DND-41 (cell line): ENCODE results near the gene GABARAP.
A peak's percentile ranks its signal among the peaks of the same experiment; 100 is the strongest.

Source experiments
- ATAC-seq: fragments of 200-7000 bp; cut with Tn5 transposase; 3 replicates; pipeline ENCODE4 v1.9.1; 2021; ENCODE audit warnings: low read depth; ENCODE audit not compliant: insufficient read depth
- DNase-seq: peaks from one replicate; pipeline ENCODE4 v3.0.0-alpha.2; 2020
- H2AFZ ChIP-seq: 2 replicates; pipeline ENCODE4 v1.6.0; 2012; ENCODE audit warnings: low read depth, low read length
- H3K27ac ChIP-seq: 2 replicates; pipeline ENCODE4 v1.5.1; 2012; ENCODE audit warnings: low read length, inconsistent platforms
- H3K27me3 ChIP-seq: fragments of 200-600 bp; sonication (generic); 2 replicates; pipeline ENCODE4 v1.6.0; 2012; ENCODE audit warnings: low read length, mild to moderate bottlenecking, inconsistent platforms; ENCODE audit not compliant: insufficient read depth, poor library complexity
- H3K36me3 ChIP-seq: 2 replicates; pipeline ENCODE4 v1.5.1; 2012; ENCODE audit warnings: low read length, inconsistent platforms; ENCODE audit not compliant: insufficient read depth
- H3K4me1 ChIP-seq: 2 replicates; pipeline ENCODE4 v1.5.1; 2012; ENCODE audit warnings: mild to moderate bottlenecking, low read length; ENCODE audit not compliant: insufficient read depth
- H3K4me2 ChIP-seq: 2 replicates; pipeline ENCODE4 v1.6.0; 2012; ENCODE audit warnings: mild to moderate bottlenecking, moderate library complexity, low read length, inconsistent platforms; ENCODE audit not compliant: insufficient read depth
- H3K4me3 ChIP-seq, 2 experiments: fragments of 200-600 bp in 1 of 2; shearing (Covaris generic) in 1 of 2; 2 replicates each; pipeline ENCODE4 v1.5.1; 2012 to 2016; ENCODE audit warnings: inconsistent platforms in 2 of 2, low read length in 2 of 2, mild to moderate bottlenecking in 2 of 2, low read depth in 1 of 2, moderate library complexity in 1 of 2
- H3K79me2 ChIP-seq: 2 replicates; pipeline ENCODE4 v1.6.0; 2012; ENCODE audit warnings: low read length, inconsistent platforms; ENCODE audit not compliant: insufficient read depth
- H3K9ac ChIP-seq: 2 replicates; pipeline ENCODE4 v1.6.0; 2012; ENCODE audit warnings: low read depth, mild to moderate bottlenecking, inconsistent platforms, low read length, moderate library complexity
- H3K9me3 ChIP-seq: 2 replicates; pipeline ENCODE4 v1.5.1; 2012; ENCODE audit warnings: low read length, moderate library complexity, mild to moderate bottlenecking, inconsistent platforms; ENCODE audit not compliant: insufficient read depth, severe bottlenecking
- H4K20me1 ChIP-seq: 2 replicates; pipeline ENCODE4 v1.6.0; 2012; ENCODE audit warnings: low read length; ENCODE audit not compliant: insufficient read depth
- CTCF ChIP-seq: IDR thresholded peaks from 2 replicates; pipeline ENCODE4 v1.5.1; 2012; ENCODE audit warnings: borderline replicate concordance, low read length, moderate library complexity, mild to moderate bottlenecking; ENCODE audit not compliant: poor library complexity, severe bottlenecking; ENCODE audit errors: extremely low read depth
- EZH2 ChIP-seq: IDR thresholded peaks from 3 replicates; pipeline ENCODE4 v1.6.1; 2012; ENCODE audit warnings: borderline replicate concordance, low read depth, mild to moderate bottlenecking, moderate library complexity, low read length, inconsistent platforms; ENCODE audit not compliant: severe bottlenecking

GABARAP gene

GRCh38 chr17:7281074-7281952 is 39.1 kb upstream of the GABARAP start, which contains the start of gene SLC2A4:
Gene SLC2A4, plus strand, starts transcription at chr17:7281718. Its CDS starts 217 bp downstream, at chr17:7281935.
- Histone ChIP-seq H3K4me1 (peaks cover 27% of the 10 kb centered on the region), H2AFZ (peak within 1 kb of the TSS; percentile 61), H3K27ac (no peak within 1 kb of the TSS), H3K79me2 (no peaks in the 10 kb centered on the region), H3K4me2 (peak within 1 kb of the TSS; percentile 65), H3K9me3 (no peaks in the 10 kb centered on the region), H3K27me3 (peaks cover 8% of the 10 kb centered on the region), H3K9ac (peak within 1 kb of the TSS; percentile 27), H4K20me1 (no peaks in the 10 kb centered on the region), H3K4me3 (peak within 1 kb of the TSS in 1 of 2 experiments; percentile 49; a peak in 2 of 4 replicates), H3K36me3 (no peaks in the 10 kb centered on the region)
- TF ChIP-seq CTCF (no peak), EZH2 (no peak)
- ATAC-seq (peak; percentile 83), DNase-seq (peak; percentile 93)

- Histone ChIP-seq H2AFZ (peak overlapping the region; percentile 61), H3K36me3 (no peaks in the 10 kb centered on the region), H3K27me3 (peaks cover 8% of the 10 kb centered on the region), H4K20me1 (no peaks in the 10 kb centered on the region), H3K4me3 (peak overlapping the region in 1 of 2 experiments; percentile 49; a peak in 2 of 4 replicates), H3K79me2 (no peaks in the 10 kb centered on the region), H3K9me3 (no peaks in the 10 kb centered on the region), H3K4me1 (peaks cover 27% of the 10 kb centered on the region), H3K27ac (no peak overlapping the region), H3K9ac (peak overlapping the region; percentile 11), H3K4me2 (peak overlapping the region; percentile 65)
- ATAC-seq (peak; percentile 78), DNase-seq (peak; percentile 83)
- TF ChIP-seq CTCF (peak; percentile 90), EZH2 (peak; percentile 65)
Observed at GRCh38 chr17:7280519-7281073, 38.3 kb upstream of the GABARAP start.

- H3K9me3 ChIP-seq, result no peaks in the 10 kb centered on the region
- TF ChIP-seq CTCF (no peak), EZH2 (no peak)
- no peak overlapping the region for H2AFZ ChIP-seq
- H3K27me3 ChIP-seq, result peaks cover 8% of the 10 kb centered on the region
- no peaks in the 10 kb centered on the region for H4K20me1 ChIP-seq
- H3K4me3 ChIP-seq, result no peak overlapping the region
- no peak overlapping the region for H3K9ac ChIP-seq
- no peaks in the 10 kb centered on the region for H3K79me2 ChIP-seq
- DNase-seq (no peak), ATAC-seq (no peak)
- no peaks in the 10 kb centered on the region for H3K36me3 ChIP-seq
- no peak overlapping the region for H3K27ac ChIP-seq
- no peak overlapping the region for H3K4me2 ChIP-seq
- H3K4me1 ChIP-seq, result peaks cover 27% of the 10 kb centered on the region
Observed at GRCh38 chr17:7279448-7279847, 37.2 kb upstream of the GABARAP start.
